Aorta (tissue), 5 donors: Measurements from ENCODE around the gene ZNF414. TPM values are rescaled to one million over a fixed set of nuclear protein-coding genes. Genes with fewer than 3 reads are reported as not detected.
A peak's percentile ranks its signal among the peaks of the same experiment; 100 is the strongest.

Source experiments
- ATAC-seq: fragments of 200-7000 bp; cut with Tn5 transposase; one replicate; pipeline ENCODE4 v1.9.1; 2022; ENCODE audit warnings: moderate library complexity; ENCODE audit not compliant: low FRiP score
- DNase-seq, 2 donors: peaks; one replicate each; pipeline ENCODE4 v3.0.0-alpha.2; 2020
- H3K27ac ChIP-seq, 2 donors: one replicate each; pipeline ENCODE4 v1.5.1; 2013; ENCODE audit warnings: low read length in 2 of 2, mild to moderate bottlenecking in 2 of 2, moderate library complexity in 2 of 2, control low read depth in 1 of 2, inconsistent platforms in 1 of 2, low read depth in 1 of 2
- H3K27me3 ChIP-seq, 2 donors: one replicate each; pipeline ENCODE4 v1.6.1; 2013; ENCODE audit warnings: control low read depth in 1 of 2, low read length in 1 of 2, mild to moderate bottlenecking in 1 of 2, moderate library complexity in 1 of 2; ENCODE audit not compliant: insufficient read depth in 2 of 2, control insufficient read depth in 1 of 2
- H3K36me3 ChIP-seq, 2 donors: one replicate each; pipeline ENCODE4 v1.6.1; 2013; ENCODE audit warnings: control low read depth in 1 of 2, low read length in 1 of 2, mild to moderate bottlenecking in 1 of 2; ENCODE audit not compliant: insufficient read depth in 2 of 2, control insufficient read depth in 1 of 2
- H3K4me1 ChIP-seq, 2 donors: one replicate each; pipeline ENCODE4 v1.6.1; 2013; ENCODE audit warnings: low read length in 2 of 2, control low read depth in 1 of 2, mild to moderate bottlenecking in 1 of 2, moderate library complexity in 1 of 2; ENCODE audit not compliant: insufficient read depth in 2 of 2, control insufficient read depth in 1 of 2
- H3K4me3 ChIP-seq, 2 donors: one replicate each; pipeline ENCODE4 v1.5.1; 2013; ENCODE audit warnings: low read length in 2 of 2, control low read depth in 1 of 2, mild to moderate bottlenecking in 1 of 2
- H3K9me3 ChIP-seq: one replicate; pipeline ENCODE4 v1.6.1; 2013; ENCODE audit warnings: mild to moderate bottlenecking, low read length; ENCODE audit not compliant: control insufficient read depth
- WGBS, 2 donors: extraction: QIAGEN DNeasy Blood & Tissue Kit; methylation state at CpG; one replicate each; pipeline ENCODE4 v1.1.7; 2013; 5-methylcytosine and 5-hydroxymethylcytosine counted together
- intact Hi-C, 2 donors: fragments of 100-400 bp; cut with DNase I; formaldehyde crosslinking; loops; one replicate each; pipeline versions ENCODE4 v1.14.2 to v1.15.0; 2022
- polyA plus RNA-seq, 2 donors: library from polyadenylated mRNA; stranded (reverse); fragments of 200-250 nt; gene quantifications; one replicate each; pipeline ENCODE4 v1.2.3, GENCODE V29; 2013
- total RNA-seq, 2 donors: library from RNA; stranded (reverse); fragmentation: NEBNext Ultra II Directional; extraction: Animal tissue kit (Norgen Biotek cat#: 25700); gene quantifications; one replicate each; pipeline ENCODE4 v1.2.1, GENCODE V29; 2021
- donor health status: healthy with polysubstance abuse.
- donor health status: Bipolar disorder and iron deficiency.
- donor health status: DM: no; HTN: no; CAD: no.
- donor health status: DM: no; HTN: no; CAD: no.
- donor health status: DM: yes; HTN: yes; CAD: no.

Gene ZNF414
- total and polyA plus RNA-seq, 4 donors: 4.0 to 33.0 (median 17.1) TPM

DNA sequence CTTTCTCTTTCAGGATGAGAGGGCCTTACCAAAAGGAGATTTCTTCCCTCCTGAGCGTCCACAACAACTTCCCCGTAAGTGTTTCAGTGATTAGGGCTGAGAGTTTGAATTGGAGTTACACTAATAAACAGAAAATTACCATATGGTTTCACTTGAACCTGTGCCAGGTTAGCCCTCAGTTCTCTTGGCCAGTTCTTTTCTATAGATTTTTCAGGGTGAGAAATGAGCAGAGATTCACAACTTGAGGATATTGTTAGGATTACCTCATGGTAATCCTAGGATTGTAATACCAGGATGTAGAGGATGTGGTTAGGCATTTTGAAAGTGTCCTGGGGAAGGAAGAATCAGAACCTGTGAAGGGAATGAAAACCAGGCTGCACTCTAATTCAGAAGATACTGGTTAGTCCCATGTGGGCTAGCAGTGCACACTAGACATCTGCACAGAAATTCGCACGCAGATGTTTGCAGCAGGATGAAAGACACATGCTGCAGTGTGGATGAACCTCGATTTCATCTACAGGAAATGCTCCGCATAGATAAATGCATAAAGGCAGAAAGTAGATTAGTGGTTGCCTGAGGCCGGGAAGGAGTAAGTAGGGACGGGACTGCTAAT lies 45.1 kb downstream of the ZNF414 start:
- no peaks in the 10 kb centered on the region for H3K9me3 ChIP-seq
- H3K4me3 ChIP-seq: no peak overlapping the region
- H3K4me1 ChIP-seq: no peaks in the 10 kb centered on the region
- no peak overlapping the region for H3K27ac ChIP-seq
- peaks cover 2 to 28% of the 10 kb centered on the region in 2 donors for H3K36me3 ChIP-seq
- H3K27me3 ChIP-seq: no peaks in the 10 kb centered on the region
- ATAC-seq (no peak), DNase-seq (no peak)
- intact Hi-C loops: no loop called here
- WGBS, 2 donors: 90% methylated on average over 8 of the region's 8 CpGs

DNA sequence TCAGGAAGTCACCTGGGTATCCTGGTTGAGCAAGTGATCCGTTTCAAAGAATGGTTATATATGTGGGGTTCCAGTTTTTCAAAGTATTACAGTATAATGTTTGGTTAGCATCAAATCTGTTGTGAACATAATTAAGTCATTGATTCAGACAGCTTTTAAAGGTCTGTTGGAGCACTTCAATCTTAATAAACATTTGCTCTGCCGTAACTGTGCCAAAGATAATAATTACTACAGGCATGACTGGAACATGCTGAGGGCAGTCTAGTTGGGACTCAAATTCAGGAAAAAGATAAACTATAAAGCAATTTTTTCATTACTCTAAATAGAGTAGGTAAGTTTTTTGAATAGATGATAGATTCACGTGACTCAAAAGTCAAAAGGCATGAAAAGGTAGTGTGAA lies 45.8 kb downstream of the ZNF414 start:
- H3K4me1 ChIP-seq: no peaks in the 10 kb centered on the region
- H3K9me3 ChIP-seq: no peaks in the 10 kb centered on the region
- DNase-seq: no peak
- no peak overlapping the region for H3K4me3 ChIP-seq
- no peak overlapping the region for H3K27ac ChIP-seq
- no peaks in the 10 kb centered on the region for H3K27me3 ChIP-seq
- ATAC-seq: no peak
- intact Hi-C loops: no loop called here
- peaks cover 2 to 31% of the 10 kb centered on the region in 2 donors for H3K36me3 ChIP-seq
- WGBS, 2 donors: 63 to 64% methylated on average over 3 of the region's 3 CpGs

DNA sequence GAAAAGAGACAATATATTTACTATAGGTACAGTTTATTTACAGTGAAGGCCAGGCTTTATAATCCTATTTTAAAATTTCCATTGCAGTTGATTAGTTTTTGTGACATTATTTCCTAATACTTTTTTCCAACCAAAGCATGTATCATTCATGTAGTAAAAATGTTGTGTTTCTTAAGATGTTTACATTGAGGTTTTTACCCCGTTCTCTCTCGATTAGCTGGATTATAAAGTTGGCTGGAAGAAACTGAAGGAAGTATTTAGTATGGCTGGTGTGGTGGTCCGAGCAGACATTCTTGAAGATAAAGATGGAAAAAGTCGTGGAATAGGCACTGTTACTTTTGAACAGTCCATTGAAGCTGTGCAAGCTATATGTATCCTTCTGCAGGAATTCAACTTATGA lies 47.9 kb downstream of the ZNF414 start:
- WGBS, 2 donors: 86 to 90% methylated on average over 4 of the region's 4 CpGs

DNA sequence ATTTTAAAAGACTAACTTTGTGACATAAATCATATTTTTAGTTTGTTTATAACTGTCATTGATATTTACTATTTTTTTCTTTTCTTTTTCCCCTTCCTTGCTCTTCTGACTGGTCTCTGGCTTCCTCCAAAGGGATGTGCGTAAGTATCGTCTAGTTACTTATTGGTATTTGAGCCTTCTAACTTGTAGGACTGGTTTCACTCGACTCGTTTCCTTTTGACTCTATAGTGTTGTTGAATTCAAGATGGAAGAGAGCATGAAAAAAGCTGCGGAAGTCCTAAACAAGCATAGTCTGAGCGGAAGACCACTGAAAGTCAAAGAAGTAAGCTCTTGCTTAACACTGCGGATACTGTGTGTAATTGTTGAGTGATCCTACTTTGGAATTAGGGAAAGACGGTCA lies 50.6 kb downstream of the ZNF414 start:
- 91 to 92% methylated on average over 8 of the region's 8 CpGs for WGBS, 2 donors
- ATAC-seq (no peak), DNase-seq (no peak)
- Histone ChIP-seq H3K27ac (no peak overlapping the region), H3K27me3 (no peaks in the 10 kb centered on the region), H3K4me3 (no peak overlapping the region), H3K9me3 (no peaks in the 10 kb centered on the region), H3K36me3 (peaks cover 0 to 12% of the 10 kb centered on the region in 2 donors), H3K4me1 (peaks cover 1 to 4% of the 10 kb centered on the region in 2 donors)
- intact Hi-C loops: no loop called here

More for the DNA sequence above, 47.9 kb downstream of the ZNF414 start:
- DNase-seq (no peak), ATAC-seq (no peak)
- H3K9me3 ChIP-seq: no peaks in the 10 kb centered on the region
- H3K27ac ChIP-seq: no peak overlapping the region
- intact Hi-C loops: no loop called here
- no peak overlapping the region for H3K4me3 ChIP-seq
- no peaks in the 10 kb centered on the region for H3K4me1 ChIP-seq
- H3K36me3 ChIP-seq: peaks cover 2 to 26% of the 10 kb centered on the region in 2 donors
- no peaks in the 10 kb centered on the region for H3K27me3 ChIP-seq

DNA sequence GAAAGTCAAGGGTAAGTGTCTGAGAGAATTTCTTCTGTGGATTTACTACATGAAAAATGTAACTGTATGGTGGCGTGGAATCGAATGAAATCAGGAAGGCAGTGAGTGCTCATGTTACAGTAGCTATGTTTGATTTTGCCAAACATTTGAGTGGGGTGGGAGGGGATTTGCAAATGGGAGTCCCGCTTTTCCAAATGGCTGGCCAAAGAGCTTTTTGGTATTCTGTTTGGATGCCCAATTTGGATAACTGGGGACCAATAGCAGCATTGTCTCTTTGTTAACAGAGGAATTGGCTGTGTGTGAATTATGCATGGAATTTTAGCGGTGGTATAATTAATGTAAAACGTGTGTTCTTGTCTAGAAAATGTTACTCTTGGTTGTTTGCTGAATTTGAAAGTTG lies 51.4 kb downstream of the ZNF414 start:
- no peak overlapping the region for H3K4me3 ChIP-seq
- peaks cover 4% of the 10 kb centered on the region in 2 donors for H3K4me1 ChIP-seq
- no peaks in the 10 kb centered on the region for H3K9me3 ChIP-seq
- DNase-seq (no peak), ATAC-seq (no peak)
- no peak overlapping the region for H3K27ac ChIP-seq
- peaks cover 0 to 12% of the 10 kb centered on the region in 2 donors for H3K36me3 ChIP-seq
- 72 to 73% methylated on average over 5 of the region's 5 CpGs for WGBS, 2 donors
- intact Hi-C loops: no loop called here
- H3K27me3 ChIP-seq: no peaks in the 10 kb centered on the region

DNA sequence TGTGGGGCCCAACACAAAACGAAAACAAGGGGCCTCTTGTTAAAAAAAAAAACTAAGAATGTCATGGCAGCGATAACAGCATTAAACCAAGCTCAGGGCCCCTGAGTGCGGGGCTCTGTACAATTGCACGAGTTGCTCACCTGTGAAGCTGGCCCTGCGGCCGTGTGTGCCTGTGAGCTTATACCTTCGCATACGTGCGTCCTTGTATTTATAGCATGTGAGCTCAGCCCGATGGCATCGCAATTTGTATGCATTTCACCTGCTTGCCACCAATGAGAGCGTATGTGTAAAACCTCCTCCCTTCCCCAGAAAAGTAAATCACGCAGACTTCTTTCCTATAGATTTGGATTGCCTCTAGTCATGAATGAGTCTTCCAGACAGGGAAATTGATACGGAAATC lies 52.1 kb downstream of the ZNF414 start:
- H3K9me3 ChIP-seq: no peaks in the 10 kb centered on the region
- no peak overlapping the region for H3K4me3 ChIP-seq
- peaks cover 4% of the 10 kb centered on the region in 2 donors for H3K4me1 ChIP-seq
- no peaks in the 10 kb centered on the region for H3K27me3 ChIP-seq
- peaks cover 0 to 11% of the 10 kb centered on the region in 2 donors for H3K36me3 ChIP-seq
- intact Hi-C loops: no loop called here
- 83 to 84% methylated on average over 14 of the region's 14 CpGs for WGBS, 2 donors
- DNase-seq: no peak
- H3K27ac ChIP-seq: no peak overlapping the region
- no peak for ATAC-seq

DNA sequence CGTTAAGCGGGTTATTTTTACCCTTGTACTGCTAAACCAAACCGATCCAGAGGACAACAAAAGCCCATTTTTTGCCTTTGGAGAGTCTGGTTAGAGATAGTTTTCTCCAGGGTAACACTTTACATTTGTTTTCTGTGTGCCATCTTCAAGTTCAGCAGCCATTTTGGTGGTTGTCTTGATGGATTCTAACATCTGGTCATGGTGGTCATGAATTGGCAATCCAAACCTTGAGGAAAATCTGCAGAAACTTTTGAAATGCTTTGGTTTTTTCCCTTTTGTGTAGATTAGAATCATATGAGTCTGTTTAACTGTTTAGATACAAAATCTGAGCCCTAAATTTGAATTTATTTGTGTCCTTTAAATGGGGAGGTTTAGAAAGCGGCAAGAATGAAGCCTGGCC lies 52.6 kb downstream of the ZNF414 start:
- ATAC-seq (no peak), DNase-seq (no peak)
- H3K27me3 ChIP-seq: no peaks in the 10 kb centered on the region
- no peaks in the 10 kb centered on the region for H3K9me3 ChIP-seq
- peaks cover 0 to 11% of the 10 kb centered on the region in 2 donors for H3K36me3 ChIP-seq
- H3K27ac ChIP-seq: no peak overlapping the region
- 70 to 71% methylated on average over 3 to 4 of the region's 4 CpGs for WGBS, 2 donors
- H3K4me1 ChIP-seq: peaks cover 4% of the 10 kb centered on the region in 2 donors
- intact Hi-C loops: no loop called here
- H3K4me3 ChIP-seq: no peak overlapping the region

DNA sequence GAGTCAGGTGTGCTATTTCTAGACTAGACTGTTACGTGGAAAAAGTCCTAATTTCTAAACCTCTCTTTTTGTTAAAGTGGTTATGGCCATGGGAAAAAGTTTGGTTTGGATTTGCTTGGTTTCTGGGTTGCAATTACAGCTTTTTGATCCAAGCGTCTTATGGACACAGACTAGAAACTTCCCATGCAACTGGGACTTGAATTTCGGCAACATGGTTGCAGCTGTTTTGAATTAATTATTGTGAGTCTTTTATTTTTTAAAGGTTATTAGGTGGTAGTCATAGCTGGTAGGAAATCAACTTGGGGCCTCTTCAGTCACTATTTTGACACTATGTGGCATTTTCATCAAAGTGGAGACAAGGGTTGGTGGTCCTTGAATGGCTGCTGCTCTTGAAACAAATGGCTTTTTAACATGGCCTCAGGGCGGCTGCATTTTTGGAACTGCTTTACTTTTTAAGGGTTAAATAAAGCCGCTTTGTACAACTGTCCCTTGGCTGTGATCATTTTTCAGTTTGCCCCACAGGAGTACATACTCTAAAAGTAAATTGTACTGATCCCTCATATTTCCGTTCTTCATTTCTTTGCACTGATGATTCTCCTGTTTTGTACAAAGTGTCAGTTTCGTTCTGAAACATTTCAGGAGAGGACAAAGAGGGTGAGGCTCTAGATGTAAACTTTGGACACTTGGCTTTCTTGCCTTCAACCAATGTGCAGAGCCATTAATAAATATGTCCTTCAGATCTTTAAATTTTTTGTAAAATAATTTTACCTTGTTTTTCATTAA lies 53.3 kb downstream of the ZNF414 start:
- Histone ChIP-seq H3K27ac (peak overlapping the region in 1 of 2 donors; percentile 84), H3K4me1 (peaks cover 4% of the 10 kb centered on the region in 2 donors), H3K4me3 (no peak overlapping the region), H3K27me3 (no peaks in the 10 kb centered on the region), H3K9me3 (no peaks in the 10 kb centered on the region), H3K36me3 (peaks cover 0 to 13% of the 10 kb centered on the region in 2 donors)
- WGBS, 2 donors: 64 to 68% methylated on average over 7 of the region's 7 CpGs
- DNase-seq: no peak
- intact Hi-C loops: no loop called here
- no peak for ATAC-seq
